ENCODE results near the gene AMOTL1.

DNA sequence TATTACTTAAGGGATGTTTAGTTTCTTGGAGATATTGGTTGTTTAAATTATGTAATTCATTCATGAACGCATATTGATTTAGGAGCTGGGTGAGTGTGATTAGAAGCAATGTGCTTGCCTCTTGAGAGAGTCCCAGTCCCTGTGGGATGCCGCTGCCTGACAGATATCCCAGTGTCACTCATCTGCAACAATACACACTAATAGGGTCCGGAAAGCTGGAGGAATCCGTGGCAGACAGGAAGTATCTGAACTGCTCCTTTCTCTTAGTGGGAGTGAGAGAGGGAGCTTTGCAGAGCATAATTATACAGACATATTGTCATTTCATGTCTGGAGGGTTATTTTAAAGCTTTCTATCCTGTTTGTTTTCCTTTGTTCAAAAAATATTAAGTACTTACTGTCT lies 17.4 kb downstream of the AMOTL1 start:
- TF ChIP-seq SP1 (IDR thresholded peaks at IDR 0.05): no peak
- TF ChIP-seq ELF4 (IDR thresholded peaks at IDR 0.05): no peak
- TF ChIP-seq, protein P1, sequence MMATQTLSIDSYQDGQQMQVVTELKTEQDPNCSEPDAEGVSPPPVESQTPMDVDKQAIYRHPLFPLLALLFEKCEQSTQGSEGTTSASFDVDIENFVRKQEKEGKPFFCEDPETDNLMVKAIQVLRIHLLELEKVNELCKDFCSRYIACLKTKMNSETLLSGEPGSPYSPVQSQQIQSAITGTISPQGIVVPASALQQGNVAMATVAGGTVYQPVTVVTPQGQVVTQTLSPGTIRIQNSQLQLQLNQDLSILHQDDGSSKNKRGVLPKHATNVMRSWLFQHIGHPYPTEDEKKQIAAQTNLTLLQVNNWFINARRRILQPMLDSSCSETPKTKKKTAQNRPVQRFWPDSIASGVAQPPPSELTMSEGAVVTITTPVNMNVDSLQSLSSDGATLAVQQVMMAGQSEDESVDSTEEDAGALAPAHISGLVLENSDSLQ (IDR thresholded peaks at IDR 0.05): no peak
- TF ChIP-seq ZNF384 (IDR thresholded peaks at IDR 0.05): no peak
- no peak for TF ChIP-seq TARDBP (IDR thresholded peaks at IDR 0.05)
- TF ChIP-seq HDGF (IDR thresholded peaks at IDR 0.05; ENCODE audit: borderline replicate concordance): no peak
- TF ChIP-seq L3MBTL2 (conservative IDR thresholded peaks at IDR 0.05): no peak
- TF ChIP-seq FOXK2 (IDR thresholded peaks at IDR 0.05): no peak
- no peak for TF ChIP-seq FOXM1 (IDR thresholded peaks at IDR 0.05; ENCODE audit: borderline replicate concordance)
